Keratinocyte (primary cell): ENCODE data around the gene PRUNE1. TPM values are rescaled to one million over a fixed set of nuclear protein-coding genes. Genes with fewer than 3 reads are reported as not detected.

ENCODE experiments used
- DNase-seq: peaks from one replicate; pipeline ENCODE4 v3.0.0-alpha.2; 2011; ENCODE audit warnings: low read depth, missing footprints, low spot score
- FAIRE-seq: peaks from 2 replicates; lab custom pipeline; 2011; peaks lifted over from hg19 to GRCh38; lab: Jason Lieb, UNC
- H2AFZ ChIP-seq: 2 replicates; pipeline ENCODE4 v1.6.0; 2012; ENCODE audit warnings: low read length, control low read depth, inconsistent platforms; ENCODE audit not compliant: control insufficient read depth
- H3K27ac ChIP-seq: 2 replicates; pipeline ENCODE4 v1.5.1; 2011; ENCODE audit warnings: low read length; ENCODE audit not compliant: control insufficient read depth, insufficient read depth
- H3K27me3 ChIP-seq: 3 replicates; pipeline ENCODE4 v1.6.0; 2011; ENCODE audit warnings: low read length; ENCODE audit not compliant: control insufficient read depth, insufficient read depth; ENCODE audit errors: extremely low read depth
- H3K36me3 ChIP-seq, 2 experiments: 2 replicates in 1 of 2; 3 replicates in 1 of 2; pipeline ENCODE4 v1.5.1; 2011; ENCODE audit warnings: low read length in 2 of 2, mild to moderate bottlenecking in 1 of 2; ENCODE audit not compliant: control insufficient read depth in 2 of 2, insufficient read depth in 2 of 2; ENCODE audit errors: extremely low read depth in 1 of 2
- H3K4me1 ChIP-seq: 3 replicates; pipeline ENCODE4 v1.5.1; 2011; ENCODE audit warnings: low read length; ENCODE audit not compliant: control insufficient read depth, insufficient read depth; ENCODE audit errors: extremely low read depth
- H3K4me2 ChIP-seq: 3 replicates; pipeline ENCODE4 v1.6.0; 2011; ENCODE audit warnings: low read depth, low read length; ENCODE audit not compliant: control insufficient read depth, insufficient read depth; ENCODE audit errors: extremely low read depth
- H3K4me3 ChIP-seq, 3 experiments: fragments of 200-600 bp in 1 of 3; sonication (generic) in 1 of 3; 2 replicates in 2 of 3; 3 replicates in 1 of 3; pipeline ENCODE4 v1.5.1; 2011 to 2016; ENCODE audit warnings: low read length in 3 of 3, mild to moderate bottlenecking in 3 of 3, control low read depth in 2 of 3, inconsistent platforms in 1 of 3, low read depth in 1 of 3, mixed read lengths in 1 of 3, mixed run types in 1 of 3, moderate library complexity in 1 of 3; ENCODE audit not compliant: control insufficient read depth in 2 of 3, insufficient read depth in 2 of 3; ENCODE audit errors: extremely low read depth in 1 of 3
- H3K79me2 ChIP-seq: 2 replicates; pipeline ENCODE4 v1.6.0; 2012; ENCODE audit warnings: low read length; ENCODE audit not compliant: control insufficient read depth, insufficient read depth
- H3K9ac ChIP-seq: 3 replicates; pipeline ENCODE4 v1.6.0; 2011; ENCODE audit warnings: low read length; ENCODE audit not compliant: control insufficient read depth, insufficient read depth; ENCODE audit errors: extremely low read depth
- H3K9me1 ChIP-seq: 3 replicates; pipeline ENCODE4 v1.6.0; 2011; ENCODE audit warnings: low read length; ENCODE audit not compliant: control insufficient read depth, insufficient read depth; ENCODE audit errors: extremely low read depth
- H3K9me3 ChIP-seq: 2 replicates; pipeline ENCODE4 v1.5.1; 2012; ENCODE audit warnings: low read depth, low read length; ENCODE audit not compliant: control insufficient read depth
- H4K20me1 ChIP-seq: 3 replicates; pipeline ENCODE4 v1.6.0; 2011; ENCODE audit warnings: low read length; ENCODE audit not compliant: control insufficient read depth, insufficient read depth; ENCODE audit errors: extremely low read depth
- CTCF ChIP-seq, 3 experiments: IDR thresholded peaks in 1 of 3; conservative IDR thresholded peaks in 1 of 3; optimal IDR thresholded peaks in 1 of 3; 2 replicates in 2 of 3; 3 replicates in 1 of 3; pipeline versions ENCODE3 to v1.5.1; 2011; ENCODE audit warnings: low read length in 3 of 3, mild to moderate bottlenecking in 3 of 3, moderate library complexity in 2 of 3, control low read depth in 1 of 3, inconsistent platforms in 1 of 3; ENCODE audit not compliant: insufficient read depth in 2 of 3; ENCODE audit errors: extremely low read depth in 1 of 3
- EZH2 ChIP-seq: IDR thresholded peaks from one replicate; pipeline ENCODE4 v1.6.1; 2012; ENCODE audit warnings: inconsistent platforms, mild to moderate bottlenecking, low read length, moderate library complexity
- dilution Hi-C: fragments of 300-500 bp; cut with MboI; formaldehyde crosslinking; loops from one replicate; pipeline ENCODE4 v1.7.0; 2020; ENCODE audit warnings: low sequenced_read_pairs; ENCODE audit not compliant: extremely low pct_ligation_motif_present
- polyA plus RNA-seq, 5 experiments: library from polyadenylated mRNA; depleted of rRNA in 3 of 5; stranded (reverse) in 3 of 5; stranded (forward) in 1 of 5; unstranded in 1 of 5; fragments of >200 nt; gene quantifications; 1 replicate in 1 of 5; 2 replicates in 3 of 5; 3 replicates in 1 of 5; pipeline versions ENCODE4 v1.2.1 to v1.2.3, GENCODE V29; 2011 to 2012; ENCODE audit warnings: missing spikeins in 2 of 5, low read depth in 1 of 5, low replicate concordance in 1 of 5

PRUNE1 gene
- polyA plus RNA-seq, 1 donor (not counting 4 experiments of a cell fraction or from before 2014, with no cell fraction given): 15.4 TPM

GRCh38 chr1:151002611-151003010, 5.6 kb upstream of the PRUNE1 start:
- Histone ChIP-seq H3K9me3 (no peaks in the 10 kb centered on the region), H3K27me3 (no peaks in the 10 kb centered on the region), H3K36me3 (peaks cover 0 to 2% of the 10 kb centered on the region in 2 experiments), H4K20me1 (no peaks in the 10 kb centered on the region), H3K4me2 (no peak overlapping the region), H3K79me2 (no peaks in the 10 kb centered on the region), H3K9me1 (no peaks in the 10 kb centered on the region), H3K4me1 (peaks cover 40% of the 10 kb centered on the region), H3K4me3 (no peak overlapping the region), H2AFZ (no peak overlapping the region), H3K9ac (no peak overlapping the region), H3K27ac (no peak overlapping the region)
- TF ChIP-seq CTCF (optimal IDR thresholded peaks at IDR 0.05 in 1 of 3, IDR thresholded peaks at IDR 0.05 in 1 of 3, conservative IDR thresholded peaks at IDR 0.05 in 1 of 3; ENCODE audit: extremely low read depth in 1 of 3, insufficient read depth in 2 of 3, low read length in 3 of 3): no peak
- TF ChIP-seq EZH2: no peak
- no peak for DNase-seq
- FAIRE-seq: no peak
- dilution Hi-C loops: no loop called here

GRCh38 chr1:151003180-151003579, 5.1 kb upstream of the PRUNE1 start:
- H3K79me2 ChIP-seq: no peaks in the 10 kb centered on the region
- dilution Hi-C loops: no loop called here

More at GRCh38 chr1:151003180-151003579, 5.1 kb upstream of the PRUNE1 start:
- DNase-seq (no peak), FAIRE-seq (no peak)
- Histone ChIP-seq H3K4me2 (no peak overlapping the region), H3K9ac (no peak overlapping the region), H3K4me1 (peaks cover 37% of the 10 kb centered on the region), H3K36me3 (peaks cover 0 to 2% of the 10 kb centered on the region in 2 experiments), H2AFZ (no peak overlapping the region), H3K9me3 (no peaks in the 10 kb centered on the region), H3K27me3 (no peaks in the 10 kb centered on the region), H3K27ac (no peak overlapping the region), H4K20me1 (no peaks in the 10 kb centered on the region), H3K4me3 (no peak overlapping the region), H3K9me1 (no peaks in the 10 kb centered on the region)
- TF ChIP-seq EZH2 (no peak), CTCF (optimal IDR thresholded peaks at IDR 0.05 in 1 of 3, IDR thresholded peaks at IDR 0.05 in 1 of 3, conservative IDR thresholded peaks at IDR 0.05 in 1 of 3; ENCODE audit: extremely low read depth in 1 of 3, insufficient read depth in 2 of 3, low read length in 3 of 3) (no peak)
